ENCODE measurements around the gene CDS1.
"Not testable (repeated sequence)": the region's sequence is repeated elsewhere in the genome, so short reads cannot be mapped to it uniquely, and the experiment has no call there.

CDS1 gene

GRCh38 chr4:84582988-84583875 lies at the start of gene CDS1:
TSS of gene CDS1 (plus strand) at chr4:84583127. CDS start at chr4:84583402, 275 bp downstream.
- no peak for DNase-seq

DNA sequence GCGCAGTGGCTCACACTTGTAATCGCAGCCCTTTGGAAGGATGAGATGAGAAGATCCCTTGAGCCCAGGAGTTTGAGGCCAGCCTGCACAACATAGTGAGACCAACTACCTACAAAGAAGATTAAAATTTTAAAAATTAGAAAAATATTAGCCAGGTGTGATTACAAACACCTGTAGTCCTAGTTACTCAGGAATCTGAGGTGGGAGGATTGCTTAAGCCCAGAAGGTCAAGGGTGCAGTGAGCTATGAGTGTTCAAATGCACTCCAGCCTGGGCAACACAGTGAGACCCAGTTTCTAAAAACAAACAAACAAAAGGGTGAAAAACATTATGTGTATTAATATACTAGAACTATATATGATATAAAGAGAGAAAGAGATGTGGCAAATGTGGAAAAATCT lies 47.0 kb upstream of the CDS1 start:
- DNase-seq, result no peak

- no peak for DNase-seq
Observed at GRCh38 chr4:84545093-84545492, 37.8 kb upstream of the CDS1 start.

- no peak for DNase-seq
Observed at GRCh38 chr4:84547211-84547610, 35.7 kb upstream of the CDS1 start.

DNA sequence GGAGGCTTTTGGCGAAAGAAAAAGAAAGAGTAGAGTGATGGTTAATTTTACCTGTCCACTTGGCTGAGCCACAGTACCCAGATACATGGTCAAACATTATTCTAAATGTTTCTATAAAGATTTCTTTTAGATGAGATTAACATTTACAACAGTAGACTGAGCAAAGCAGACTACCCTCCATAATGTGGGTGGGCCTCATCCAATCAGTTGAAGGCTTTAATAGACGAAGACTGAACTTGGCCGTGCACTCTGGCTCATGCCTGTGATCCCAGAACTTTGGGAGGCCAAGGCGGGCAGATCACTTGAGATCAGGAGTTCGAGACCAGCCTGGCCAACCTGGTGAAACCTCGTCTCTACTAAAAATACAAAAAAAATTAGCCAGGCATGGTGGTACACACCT lies 33.7 kb upstream of the CDS1 start:
- not testable (repeated sequence) for DNase-seq

DNA sequence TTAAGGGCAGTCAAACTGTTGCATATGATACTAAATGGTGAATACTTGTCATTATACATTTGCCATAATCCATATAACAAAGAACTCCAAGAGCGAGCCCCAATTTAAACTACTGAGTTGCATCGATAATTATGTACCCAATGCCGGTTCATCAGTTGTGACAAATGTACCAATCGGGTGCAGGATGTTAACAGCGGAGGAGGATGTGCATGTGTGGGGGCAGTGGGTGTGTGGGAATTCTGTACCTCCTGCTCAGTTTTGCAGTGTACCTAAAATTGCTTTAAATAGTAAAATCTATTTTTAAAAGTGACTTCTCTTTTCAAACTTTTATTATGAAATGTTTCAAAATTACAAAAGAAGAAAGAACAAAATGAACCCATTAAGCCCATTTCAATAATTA lies 20.8 kb upstream of the CDS1 start:
- DNase-seq, result no peak

DNA sequence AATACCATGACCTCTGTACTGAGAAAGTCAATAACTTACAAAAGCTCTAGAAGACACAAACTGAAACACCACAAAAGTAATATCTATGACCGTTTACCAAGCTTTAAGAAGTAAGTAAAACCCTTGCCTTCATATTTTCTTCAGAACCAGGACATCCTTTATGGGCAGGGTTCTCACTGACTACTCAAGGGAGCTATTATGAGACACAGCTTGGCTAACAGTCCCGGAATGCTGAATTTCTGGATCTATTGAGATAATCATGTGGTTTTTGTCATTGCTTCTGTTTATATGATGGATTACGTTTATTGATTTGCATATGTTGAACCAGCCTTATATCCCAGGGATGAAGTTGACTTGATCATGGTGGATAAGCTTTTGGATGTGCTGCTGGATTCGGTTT lies 19.9 kb upstream of the CDS1 start:
- DNase-seq, result no peak

- DNase-seq, result no peak
Observed at GRCh38 chr4:84565951-84566350, 17.0 kb upstream of the CDS1 start.

GRCh38 chr4:84568496-84568895 lies 14.4 kb upstream of the CDS1 start:
- no peak for DNase-seq

GRCh38 chr4:84569009-84569408 lies 13.9 kb upstream of the CDS1 start:
- DNase-seq, result no peak

DNA sequence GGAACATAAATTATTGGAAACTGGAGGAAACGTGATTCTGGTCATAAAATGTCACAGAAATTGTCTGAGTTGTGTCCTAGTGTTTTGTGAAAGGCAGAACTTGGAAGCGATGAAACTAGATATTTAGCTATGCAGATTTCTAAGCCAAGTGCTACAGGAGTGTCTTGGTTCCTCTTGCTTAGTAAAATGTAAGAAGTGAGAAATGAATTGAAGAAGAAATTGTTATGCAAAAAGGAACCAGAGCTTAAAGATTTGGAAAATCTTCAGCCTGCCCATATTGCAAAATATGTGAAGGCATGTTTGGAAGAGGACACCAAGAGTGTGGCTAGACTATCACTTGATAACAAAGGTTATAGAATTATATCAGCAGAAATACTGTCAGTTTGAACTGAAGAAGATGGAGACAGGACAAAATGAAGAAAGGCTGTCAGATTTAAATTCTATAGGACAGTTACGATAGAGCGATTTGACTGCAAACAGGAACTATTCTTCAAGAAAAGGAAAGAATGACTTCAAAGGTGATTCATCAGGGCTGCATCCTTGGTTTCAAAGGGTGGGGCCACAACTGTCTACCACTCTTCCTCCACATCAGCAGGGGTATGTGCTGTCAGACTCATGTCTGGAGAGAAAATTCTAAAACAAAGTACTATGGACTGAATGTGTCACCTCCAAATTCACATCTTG lies 9.4 kb upstream of the CDS1 start:
- no peak for DNase-seq

DNA sequence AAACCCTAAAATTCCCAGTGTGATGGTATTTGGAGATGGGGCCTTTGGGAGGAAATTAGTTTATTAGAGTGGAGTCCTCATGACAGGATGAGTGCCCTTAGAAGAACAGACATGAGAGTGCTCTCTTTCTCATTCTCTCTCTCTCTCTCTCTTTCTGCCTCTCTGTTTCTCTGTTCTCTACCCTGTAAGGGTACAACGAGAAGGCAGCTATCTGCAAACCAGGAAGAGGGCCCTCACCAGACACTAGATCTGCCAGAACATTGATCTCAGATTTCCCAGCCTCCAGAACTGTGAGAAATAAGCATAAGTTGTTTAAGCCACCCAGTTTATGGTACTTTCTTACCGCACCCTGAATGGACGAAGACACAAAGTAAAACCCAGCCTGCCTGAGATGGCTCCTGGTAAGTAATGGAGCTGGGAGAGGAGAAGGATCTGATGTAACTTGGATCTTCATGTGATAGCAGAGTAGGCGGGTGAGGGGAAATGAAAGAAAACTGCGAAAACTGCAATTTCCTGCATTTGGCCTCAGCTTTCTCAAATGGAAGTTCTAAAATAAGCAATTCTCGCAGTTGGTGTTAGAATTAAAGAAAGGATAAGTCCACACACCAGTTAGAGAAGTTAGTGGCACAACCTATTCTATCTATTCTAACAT lies 8.7 kb upstream of the CDS1 start:
- no peak for DNase-seq

DNA sequence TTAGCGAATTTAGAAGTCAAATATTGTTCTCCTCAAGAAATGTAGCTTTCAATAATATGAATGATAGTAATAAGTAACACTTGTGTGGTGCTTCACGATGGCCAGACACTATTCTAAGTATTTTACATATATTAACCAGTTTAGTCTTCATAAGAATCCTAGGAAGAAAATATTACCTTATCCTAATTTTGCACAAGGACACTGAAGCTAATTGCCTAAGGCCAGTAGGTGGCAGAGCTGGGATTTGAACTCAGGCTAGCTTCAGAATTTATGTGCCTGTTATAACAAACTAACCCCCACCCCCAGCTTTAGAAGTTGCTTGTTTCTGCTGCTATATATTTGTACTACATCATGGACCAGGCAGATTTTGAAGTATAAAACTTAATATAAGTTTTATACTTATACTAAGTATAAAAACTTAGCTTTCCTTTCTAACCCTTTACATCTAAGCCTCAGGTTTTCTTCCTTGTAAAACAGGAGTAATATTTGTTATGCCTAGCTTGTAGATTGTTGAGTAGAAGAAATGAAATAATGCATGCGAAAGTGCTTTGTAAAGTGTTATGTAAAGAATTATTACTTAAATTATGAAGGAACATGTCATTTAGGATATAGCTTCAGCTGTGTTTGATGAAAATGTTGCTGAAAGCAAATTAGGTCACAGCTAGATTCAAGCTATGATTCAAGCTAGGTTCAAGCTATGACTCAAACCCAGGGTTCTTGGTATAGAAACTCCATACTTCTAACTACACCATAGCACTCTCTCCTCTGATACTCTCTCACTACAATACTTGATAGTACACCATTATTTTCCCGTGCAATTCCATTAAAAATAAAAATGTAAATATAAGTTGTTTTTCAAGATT lies 4.2 kb upstream of the CDS1 start:
- peak; percentile 2 for DNase-seq

- DNase-seq, result no peak
Observed at GRCh38 chr4:84579403-84579776, 3.5 kb upstream of the CDS1 start.

GRCh38 chr4:84582302-84582987 lies 482 bp upstream of the CDS1 start:
- peak; percentile 44 for DNase-seq

- no peak for DNase-seq
Observed at GRCh38 chr4:84583876-84584380, 1.0 kb downstream of the CDS1 start.

- DNase-seq, result no peak
Observed at GRCh38 chr4:84585251-84585650, 2.3 kb downstream of the CDS1 start.

DNA sequence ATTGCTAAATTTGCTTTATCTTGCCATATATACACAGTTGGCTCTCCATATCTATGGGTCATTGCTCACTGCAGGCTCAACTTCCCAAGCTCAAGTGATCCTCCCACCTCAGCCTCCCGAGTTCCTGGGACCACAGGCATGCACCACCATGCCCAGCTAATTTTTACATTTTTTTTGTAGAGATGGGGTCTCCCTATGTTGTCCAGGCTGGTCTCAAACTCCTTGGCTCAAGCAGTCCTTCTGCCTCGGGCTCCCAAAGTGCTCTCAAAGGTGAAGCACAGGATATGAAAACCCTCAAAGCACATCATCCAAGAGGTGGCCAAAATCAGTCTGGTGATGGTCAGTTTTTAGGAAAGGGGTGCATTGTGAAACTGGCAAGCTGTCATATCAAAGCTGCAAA lies 11.8 kb downstream of the CDS1 start:
- DNase-seq, result no peak

GRCh38 chr4:84596826-84597225 lies 13.9 kb downstream of the CDS1 start:
- peak; percentile 9 for DNase-seq

GRCh38 chr4:84597450-84597849 lies 14.5 kb downstream of the CDS1 start:
- no peak for DNase-seq

- no peak for DNase-seq
Observed at GRCh38 chr4:84606645-84607044, 23.7 kb downstream of the CDS1 start.

- DNase-seq, result no peak
Observed at GRCh38 chr4:84611531-84611930, 28.6 kb downstream of the CDS1 start.
